Measurements from ENCODE around the gene E2F2. TPM values are rescaled to one million over a fixed set of nuclear protein-coding genes. Genes with fewer than 3 reads are reported as not detected.

Gene E2F2
- total RNA-seq, 2 donors from 2014 or later, result 8.2 to 32.9 TPM

GRCh38 chr1:23576338-23577055 lies 45.5 kb upstream of the E2F2 start:
- intact Hi-C loops (cut with DNase I), result no loop called here
- no peaks in the 10 kb centered on the region for H3K36me3 ChIP-seq
- H3K4me3 ChIP-seq, result no peak overlapping the region
- H3K27ac ChIP-seq, result peak overlapping the region; percentile 59
- TF ChIP-seq, protein P1, sequence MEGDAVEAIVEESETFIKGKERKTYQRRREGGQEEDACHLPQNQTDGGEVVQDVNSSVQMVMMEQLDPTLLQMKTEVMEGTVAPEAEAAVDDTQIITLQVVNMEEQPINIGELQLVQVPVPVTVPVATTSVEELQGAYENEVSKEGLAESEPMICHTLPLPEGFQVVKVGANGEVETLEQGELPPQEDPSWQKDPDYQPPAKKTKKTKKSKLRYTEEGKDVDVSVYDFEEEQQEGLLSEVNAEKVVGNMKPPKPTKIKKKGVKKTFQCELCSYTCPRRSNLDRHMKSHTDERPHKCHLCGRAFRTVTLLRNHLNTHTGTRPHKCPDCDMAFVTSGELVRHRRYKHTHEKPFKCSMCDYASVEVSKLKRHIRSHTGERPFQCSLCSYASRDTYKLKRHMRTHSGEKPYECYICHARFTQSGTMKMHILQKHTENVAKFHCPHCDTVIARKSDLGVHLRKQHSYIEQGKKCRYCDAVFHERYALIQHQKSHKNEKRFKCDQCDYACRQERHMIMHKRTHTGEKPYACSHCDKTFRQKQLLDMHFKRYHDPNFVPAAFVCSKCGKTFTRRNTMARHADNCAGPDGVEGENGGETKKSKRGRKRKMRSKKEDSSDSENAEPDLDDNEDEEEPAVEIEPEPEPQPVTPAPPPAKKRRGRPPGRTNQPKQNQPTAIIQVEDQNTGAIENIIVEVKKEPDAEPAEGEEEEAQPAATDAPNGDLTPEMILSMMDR (IDR thresholded peaks at IDR 0.05), result no peak
- H3K9ac ChIP-seq (ENCODE audit: low read depth in 2 of 2, low read length in 2 of 2), result no peak overlapping the region
- H3K9me3 ChIP-seq, result no peaks in the 10 kb centered on the region
- no peaks in the 10 kb centered on the region for H3K4me1 ChIP-seq
- no peaks in the 10 kb centered on the region for H3K27me3 ChIP-seq
- no peak for DNase-seq

DNA sequence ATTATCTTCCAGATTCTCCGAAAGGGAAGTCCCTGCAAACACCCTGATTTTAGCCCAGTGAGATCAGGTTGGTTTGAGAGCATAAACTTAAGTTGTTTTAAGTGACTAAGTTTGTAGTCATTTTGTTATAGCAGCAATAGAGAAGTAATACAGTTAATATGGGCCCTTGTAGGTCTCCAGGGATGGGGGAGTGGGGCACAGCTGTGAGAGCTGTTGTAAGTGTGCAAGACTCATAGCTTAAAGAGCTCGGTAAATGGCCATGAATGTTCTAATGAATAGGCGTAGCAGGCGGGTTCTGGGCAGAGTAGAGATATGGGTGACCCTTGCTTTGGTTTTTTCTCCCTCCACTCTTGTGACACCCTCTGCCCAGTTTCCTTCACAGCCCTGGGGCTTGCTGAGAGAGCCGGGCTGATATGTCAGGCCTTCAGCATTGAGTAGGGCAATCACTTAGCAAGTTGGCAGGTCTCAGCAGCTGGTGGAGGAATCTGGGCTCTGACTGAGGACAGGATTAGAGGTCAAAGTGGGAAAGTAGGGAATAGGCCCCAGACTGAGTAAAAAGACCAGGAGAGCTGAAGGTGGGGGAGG lies 44.3 kb upstream of the E2F2 start:
- H3K9me3 ChIP-seq, result no peaks in the 10 kb centered on the region
- H3K4me3 ChIP-seq, result no peak overlapping the region
- intact Hi-C loops (cut with DNase I), result no loop called here
- TF ChIP-seq, protein P1 (IDR thresholded peaks at IDR 0.05), result no peak
- H3K36me3 ChIP-seq, result no peaks in the 10 kb centered on the region
- no peak overlapping the region for H3K9ac ChIP-seq (ENCODE audit: low read depth in 2 of 2, low read length in 2 of 2)
- no peaks in the 10 kb centered on the region for H3K27me3 ChIP-seq
- H3K27ac ChIP-seq, result no peak overlapping the region
- H3K4me1 ChIP-seq, result no peaks in the 10 kb centered on the region
- no peak for DNase-seq

- intact Hi-C loops (cut with DNase I), result no loop called here
- no peak overlapping the region for H3K27ac ChIP-seq
- no peak for DNase-seq
- H3K4me1 ChIP-seq, result no peaks in the 10 kb centered on the region
- H3K9ac ChIP-seq (ENCODE audit: low read depth in 2 of 2, low read length in 2 of 2), result no peak overlapping the region
- H3K36me3 ChIP-seq, result no peaks in the 10 kb centered on the region
- H3K27me3 ChIP-seq, result no peaks in the 10 kb centered on the region
- H3K9me3 ChIP-seq, result no peaks in the 10 kb centered on the region
- no peak overlapping the region for H3K4me3 ChIP-seq
- TF ChIP-seq, protein P1 (IDR thresholded peaks at IDR 0.05), result no peak
These were observed 43.3 kb upstream of the E2F2 start for GRCh38 chr1:23574265-23574754.

DNA sequence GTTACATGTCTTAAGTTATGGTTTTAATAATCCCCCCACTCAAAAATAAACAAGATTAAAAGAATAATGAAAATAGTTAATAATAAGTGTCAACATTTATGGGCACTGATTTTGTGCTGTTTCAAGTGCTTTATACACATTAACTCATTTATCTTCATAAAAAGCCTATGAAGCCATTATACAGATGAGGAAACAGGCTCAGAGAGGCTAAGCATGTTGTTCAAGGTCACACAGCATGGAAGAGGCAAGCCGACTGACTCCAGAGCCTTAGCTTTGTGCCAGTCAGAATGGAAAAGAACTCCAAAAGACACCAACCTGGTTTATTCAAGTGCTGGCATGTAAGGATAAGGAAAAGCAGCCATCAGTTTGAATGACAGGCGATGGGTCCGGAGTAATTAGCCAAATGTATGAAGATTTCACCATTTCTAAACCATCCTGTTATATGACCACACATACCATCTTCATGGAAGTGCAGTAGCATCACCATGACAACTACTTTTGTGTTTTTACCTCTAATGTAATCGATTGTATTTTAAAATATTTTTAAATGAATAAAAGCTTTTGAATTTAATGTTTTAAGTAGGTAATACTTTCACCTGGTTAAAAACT lies 42.6 kb upstream of the E2F2 start:
- Histone ChIP-seq H3K27ac (no peak overlapping the region), H3K4me1 (no peaks in the 10 kb centered on the region), H3K9ac (ENCODE audit: low read depth in 2 of 2, low read length in 2 of 2) (no peak overlapping the region), H3K4me3 (no peak overlapping the region), H3K36me3 (no peaks in the 10 kb centered on the region), H3K27me3 (no peaks in the 10 kb centered on the region), H3K9me3 (no peaks in the 10 kb centered on the region)
- intact Hi-C loops (cut with DNase I), result no loop called here
- no peak for DNase-seq
- TF ChIP-seq, protein P1 (IDR thresholded peaks at IDR 0.05), result no peak

- Histone ChIP-seq H3K9ac (ENCODE audit: low read depth in 2 of 2, low read length in 2 of 2) (no peak overlapping the region), H3K4me3 (no peak overlapping the region), H3K4me1 (no peaks in the 10 kb centered on the region), H3K9me3 (no peaks in the 10 kb centered on the region), H3K27me3 (no peaks in the 10 kb centered on the region), H3K36me3 (no peaks in the 10 kb centered on the region), H3K27ac (no peak overlapping the region)
- intact Hi-C loops (cut with DNase I), result no loop called here
- TF ChIP-seq, protein P1 (IDR thresholded peaks at IDR 0.05), result no peak
- DNase-seq, result no peak
These were observed 40.4 kb upstream of the E2F2 start for GRCh38 chr1:23571465-23571864.

All from colonic mucosa (tissue), 4 donors.